HepG2 (cell line): Measurements from ENCODE around the gene IRAK3. TPM values are rescaled to one million over a fixed set of nuclear protein-coding genes. Genes with fewer than 3 reads are reported as not detected.

Experiments used
- ADNP ChIP-seq: sonication (generic); formaldehyde crosslinking; IDR thresholded peaks from 2 replicates; pipeline ENCODE4 v1.4.0; 2020; ENCODE audit warnings: missing genetic modification reagents
- FOSL1 ChIP-seq: sonication (generic); formaldehyde crosslinking; IDR thresholded peaks from 2 replicates; pipeline ENCODE4 v1.9.0; 2021; ENCODE audit warnings: missing genetic modification reagents, borderline replicate concordance
- HES4 ChIP-seq: sonication (generic); formaldehyde crosslinking; IDR thresholded peaks from 2 replicates; pipeline ENCODE4 v1.9.0; 2021; ENCODE audit warnings: mild to moderate bottlenecking, missing genetic modification reagents, borderline replicate concordance
- HNF1B ChIP-seq: sonication (generic); formaldehyde crosslinking; IDR thresholded peaks from 2 replicates; pipeline ENCODE4 v1.5.1; 2020; ENCODE audit warnings: mild to moderate bottlenecking, moderate library complexity, missing genetic modification reagents
- KLF16 ChIP-seq, 2 experiments: sonication (generic) in 1 of 2; formaldehyde crosslinking in 1 of 2; IDR thresholded peaks; 2 replicates each; pipeline versions ENCODE4 v1.6.1 to v1.8.0; 2016 to 2023; ENCODE audit warnings: missing genetic modification reagents in 2 of 2, missing compliant biosample characterization in 1 of 2
- MXI1 ChIP-seq: IDR thresholded peaks from 3 replicates; pipeline ENCODE4 v1.6.1; 2012; ENCODE audit warnings: low read depth, low read length, inconsistent platforms, borderline replicate concordance
- NFYB ChIP-seq: sonication (generic); formaldehyde crosslinking; IDR thresholded peaks from 2 replicates; pipeline ENCODE4 v1.4.0; 2020; ENCODE audit warnings: missing genetic modification reagents
- PITX1 ChIP-seq: sonication (generic); formaldehyde crosslinking; IDR thresholded peaks from 2 replicates; pipeline ENCODE4 v1.5.1; 2020; ENCODE audit warnings: mild to moderate bottlenecking, missing genetic modification reagents
- POGZ ChIP-seq: sonication (generic); formaldehyde crosslinking; IDR thresholded peaks from 2 replicates; pipeline ENCODE4 v1.4.0; 2020; ENCODE audit warnings: mild to moderate bottlenecking, missing genetic modification reagents
- SIX1 ChIP-seq: sonication (generic); formaldehyde crosslinking; IDR thresholded peaks from 2 replicates; pipeline ENCODE4 v1.4.0; 2020; ENCODE audit warnings: missing genetic modification reagents, borderline replicate concordance
- XRCC5 ChIP-seq: fragments of 200-400 bp; formaldehyde crosslinking; optimal IDR thresholded peaks from 2 replicates; pipeline ENCODE3; 2017; ENCODE audit warnings: mild to moderate bottlenecking, low read length
- ZGPAT ChIP-seq: IDR thresholded peaks from 2 replicates; pipeline ENCODE4 v1.6.1; 2016; ENCODE audit warnings: mild to moderate bottlenecking
- ZNF180 ChIP-seq: sonication (generic); formaldehyde crosslinking; IDR thresholded peaks from 2 replicates; pipeline ENCODE4 v1.4.0; 2020; ENCODE audit warnings: low read depth, missing genetic modification reagents, borderline replicate concordance
- ZNF326 ChIP-seq: sonication (generic); formaldehyde crosslinking; IDR thresholded peaks from 2 replicates; pipeline ENCODE4 v1.4.0; 2020; ENCODE audit warnings: missing genetic modification reagents, borderline replicate concordance
- ZNF501 ChIP-seq: sonication (generic); formaldehyde crosslinking; IDR thresholded peaks from 2 replicates; pipeline ENCODE4 v1.5.1; 2020; ENCODE audit warnings: mild to moderate bottlenecking, moderate library complexity, missing genetic modification reagents
- ZNF672 ChIP-seq: sonication (generic); formaldehyde crosslinking; IDR thresholded peaks from 2 replicates; pipeline ENCODE4 v1.8.1; 2022; ENCODE audit warnings: missing genetic modification reagents
- ZNF724P ChIP-seq: sonication (generic); formaldehyde crosslinking; IDR thresholded peaks from 2 replicates; pipeline ENCODE4 v1.8.0; 2022; ENCODE audit warnings: missing genetic modification reagents, borderline replicate concordance
- polyA plus RNA-seq, 8 experiments: library from polyadenylated mRNA; depleted of rRNA in 3 of 8; stranded (reverse) in 7 of 8; unstranded in 1 of 8; fragments of >200 nt; fragmentation: Illumina TruSeq in 4 of 8; extraction: Trizol in 4 of 8; gene quantifications; 2 replicates each; pipeline versions ENCODE4 v1.2.1 to v1.2.3, GENCODE V29; 2011 to 2016; ENCODE audit warnings: low read depth in 4 of 8, missing spikeins in 1 of 8, mixed read lengths in 1 of 8; ENCODE audit not compliant: insufficient read depth in 1 of 8
- total RNA-seq, 5 experiments: library from RNA; depleted of rRNA; stranded (reverse); fragments of >200 nt; fragmentation: Illumina TruSeq; extraction: Trizol; gene quantifications; 2 replicates each; pipeline ENCODE4 v1.2.3, GENCODE V29; 2016; ENCODE audit warnings: low read depth in 1 of 5
- TF ChIP-seq, protein P1 (sequence below): sonication (generic); formaldehyde crosslinking; IDR thresholded peaks from 2 replicates; pipeline ENCODE4 v1.5.1; 2020; ENCODE audit warnings: mild to moderate bottlenecking, missing genetic modification reagents, borderline replicate concordance
- TF ChIP-seq, protein P2 (sequence below): sonication (generic); formaldehyde crosslinking; IDR thresholded peaks from 2 replicates; pipeline ENCODE4 v1.4.0; 2020; ENCODE audit warnings: missing genetic modification reagents; ENCODE audit errors: not compliant biosample characterization

IRAK3 gene
- total and polyA plus RNA-seq, 2 of the 13 experiments (the other 11 are each of a cell fraction or from before 2014, with no cell fraction given), result 0.01 TPM; not detected in 1

DNA sequence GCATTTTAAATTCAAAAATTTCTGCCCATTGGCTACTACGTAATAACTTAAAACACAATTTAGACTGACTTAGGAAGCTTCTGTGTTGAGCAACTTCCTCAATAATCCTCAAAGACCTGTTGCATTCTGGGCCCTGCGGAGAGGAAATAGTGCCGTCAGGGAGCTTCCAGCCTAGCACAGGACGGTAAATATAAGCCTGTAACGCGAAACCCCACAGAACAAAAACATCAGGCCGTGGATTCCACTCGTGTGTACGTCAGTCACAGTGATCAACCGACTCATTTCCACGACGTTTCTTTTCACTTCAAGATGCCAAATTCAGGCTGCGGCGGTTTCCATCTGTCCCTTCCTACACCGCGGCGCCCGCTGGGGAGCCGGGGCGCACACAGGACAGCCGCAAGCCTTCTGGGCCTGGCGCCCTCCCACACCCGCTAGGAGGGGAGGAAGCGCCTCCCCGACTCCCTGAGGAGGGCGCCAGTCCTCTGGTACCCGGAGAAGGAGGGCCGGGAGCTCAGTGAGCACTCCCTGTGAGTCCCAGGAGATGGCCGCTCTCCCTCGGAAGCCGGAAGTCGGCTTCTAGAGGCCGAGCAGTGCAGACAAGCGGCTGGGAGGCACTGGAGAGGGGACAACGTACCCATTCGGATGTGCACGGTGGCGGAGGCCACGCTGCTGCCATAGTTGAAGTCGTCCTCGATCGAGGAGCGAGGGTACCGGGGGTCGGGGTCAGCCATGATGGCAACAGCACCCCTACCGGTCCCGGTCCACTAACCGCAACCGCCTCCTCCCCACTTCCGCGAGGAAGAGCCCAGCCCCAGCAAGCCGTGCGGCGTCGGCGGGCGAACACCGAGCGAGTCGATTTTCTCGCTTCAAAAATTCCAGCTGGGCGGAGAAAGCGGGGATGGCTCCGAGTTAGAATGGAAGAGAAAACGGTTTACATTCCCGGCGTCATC is 19.5 kb upstream of the IRAK3 start, which contains the start of gene TMBIM4 (continued):
- no peak for TF ChIP-seq ZNF672
- TF ChIP-seq MXI1, result no peak
- TF ChIP-seq ZNF724P, result 0 out of 2 replicates have a peak, but pooled peaks have one; percentile 41
- TF ChIP-seq HES4 (CRISPR knock-in tag), result no peak
- peak; percentile 61 to 77; a peak in 2 of 4 replicates for TF ChIP-seq KLF16 (CRISPR knock-in tag; IDR thresholded peaks at IDR 0.05)
- peak; percentile 74 for TF ChIP-seq ZNF501 (CRISPR knock-in tag)
- peak; percentile 53; the same call in 1 of the 2 replicates for TF ChIP-seq ZNF180
- peak; percentile 90 for TF ChIP-seq POGZ (CRISPR knock-in tag)
- TF ChIP-seq ZGPAT, result peak; percentile 68; the same call in 1 of the 2 replicates
- no peak for TF ChIP-seq NFYB (CRISPR knock-in tag)
- TF ChIP-seq SIX1 (CRISPR knock-in tag), result no peak
- TF ChIP-seq, protein P1, sequence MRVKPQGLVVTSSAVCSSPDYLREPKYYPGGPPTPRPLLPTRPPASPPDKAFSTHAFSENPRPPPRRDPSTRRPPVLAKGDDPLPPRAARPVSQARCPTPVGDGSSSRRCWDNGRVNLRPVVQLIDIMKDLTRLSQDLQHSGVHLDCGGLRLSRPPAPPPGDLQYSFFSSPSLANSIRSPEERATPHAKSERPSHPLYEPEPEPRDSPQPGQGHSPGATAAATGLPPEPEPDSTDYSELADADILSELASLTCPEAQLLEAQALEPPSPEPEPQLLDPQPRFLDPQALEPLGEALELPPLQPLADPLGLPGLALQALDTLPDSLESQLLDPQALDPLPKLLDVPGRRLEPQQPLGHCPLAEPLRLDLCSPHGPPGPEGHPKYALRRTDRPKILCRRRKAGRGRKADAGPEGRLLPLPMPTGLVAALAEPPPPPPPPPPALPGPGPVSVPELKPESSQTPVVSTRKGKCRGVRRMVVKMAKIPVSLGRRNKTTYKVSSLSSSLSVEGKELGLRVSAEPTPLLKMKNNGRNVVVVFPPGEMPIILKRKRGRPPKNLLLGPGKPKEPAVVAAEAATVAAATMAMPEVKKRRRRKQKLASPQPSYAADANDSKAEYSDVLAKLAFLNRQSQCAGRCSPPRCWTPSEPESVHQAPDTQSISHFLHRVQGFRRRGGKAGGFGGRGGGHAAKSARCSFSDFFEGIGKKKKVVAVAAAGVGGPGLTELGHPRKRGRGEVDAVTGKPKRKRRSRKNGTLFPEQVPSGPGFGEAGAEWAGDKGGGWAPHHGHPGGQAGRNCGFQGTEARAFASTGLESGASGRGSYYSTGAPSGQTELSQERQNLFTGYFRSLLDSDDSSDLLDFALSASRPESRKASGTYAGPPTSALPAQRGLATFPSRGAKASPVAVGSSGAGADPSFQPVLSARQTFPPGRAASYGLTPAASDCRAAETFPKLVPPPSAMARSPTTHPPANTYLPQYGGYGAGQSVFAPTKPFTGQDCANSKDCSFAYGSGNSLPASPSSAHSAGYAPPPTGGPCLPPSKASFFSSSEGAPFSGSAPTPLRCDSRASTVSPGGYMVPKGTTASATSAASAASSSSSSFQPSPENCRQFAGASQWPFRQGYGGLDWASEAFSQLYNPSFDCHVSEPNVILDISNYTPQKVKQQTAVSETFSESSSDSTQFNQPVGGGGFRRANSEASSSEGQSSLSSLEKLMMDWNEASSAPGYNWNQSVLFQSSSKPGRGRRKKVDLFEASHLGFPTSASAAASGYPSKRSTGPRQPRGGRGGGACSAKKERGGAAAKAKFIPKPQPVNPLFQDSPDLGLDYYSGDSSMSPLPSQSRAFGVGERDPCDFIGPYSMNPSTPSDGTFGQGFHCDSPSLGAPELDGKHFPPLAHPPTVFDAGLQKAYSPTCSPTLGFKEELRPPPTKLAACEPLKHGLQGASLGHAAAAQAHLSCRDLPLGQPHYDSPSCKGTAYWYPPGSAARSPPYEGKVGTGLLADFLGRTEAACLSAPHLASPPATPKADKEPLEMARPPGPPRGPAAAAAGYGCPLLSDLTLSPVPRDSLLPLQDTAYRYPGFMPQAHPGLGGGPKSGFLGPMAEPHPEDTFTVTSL (CRISPR knock-in tag), result 0 out of 2 replicates have a peak, but pooled peaks have one; percentile 18
- peak; percentile 79 for TF ChIP-seq XRCC5
- TF ChIP-seq HNF1B, result peak; percentile 73
- TF ChIP-seq ADNP (CRISPR knock-in tag), result no peak
- TF ChIP-seq FOSL1 (CRISPR knock-in tag), result peak; percentile 37; the same call in 1 of the 2 replicates
- no peak for TF ChIP-seq ZNF326 (CRISPR knock-in tag)
- TF ChIP-seq, protein P2, sequence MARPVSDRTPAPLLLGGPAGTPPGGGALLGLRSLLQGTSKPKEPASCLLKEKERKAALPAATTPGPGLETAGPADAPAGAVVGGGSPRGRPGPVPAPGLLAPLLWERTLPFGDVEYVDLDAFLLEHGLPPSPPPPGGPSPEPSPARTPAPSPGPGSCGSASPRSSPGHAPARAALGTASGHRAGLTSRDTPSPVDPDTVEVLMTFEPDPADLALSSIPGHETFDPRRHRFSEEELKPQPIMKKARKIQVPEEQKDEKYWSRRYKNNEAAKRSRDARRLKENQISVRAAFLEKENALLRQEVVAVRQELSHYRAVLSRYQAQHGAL, result peak; percentile 56
- TF ChIP-seq PITX1 (CRISPR knock-in tag), result peak; percentile 10
